NCI-H2196 treated with DMSO at 0.1 percent for 48 hours (cell line): ENCODE results near the gene PAEP.

Experiments
- DNase-seq: peaks from one replicate; lab custom pipeline; 2025; ENCODE audit not compliant: unreplicated experiment; lab: John Stamatoyannopoulos, UW

PAEP gene

GRCh38 chr9:135574331-135574730 lies 12.8 kb downstream of the PAEP start:
- no peak for DNase-seq

- DNase-seq: no peak
These were observed 13.4 kb downstream of the PAEP start for GRCh38 chr9:135574943-135575342.

DNA sequence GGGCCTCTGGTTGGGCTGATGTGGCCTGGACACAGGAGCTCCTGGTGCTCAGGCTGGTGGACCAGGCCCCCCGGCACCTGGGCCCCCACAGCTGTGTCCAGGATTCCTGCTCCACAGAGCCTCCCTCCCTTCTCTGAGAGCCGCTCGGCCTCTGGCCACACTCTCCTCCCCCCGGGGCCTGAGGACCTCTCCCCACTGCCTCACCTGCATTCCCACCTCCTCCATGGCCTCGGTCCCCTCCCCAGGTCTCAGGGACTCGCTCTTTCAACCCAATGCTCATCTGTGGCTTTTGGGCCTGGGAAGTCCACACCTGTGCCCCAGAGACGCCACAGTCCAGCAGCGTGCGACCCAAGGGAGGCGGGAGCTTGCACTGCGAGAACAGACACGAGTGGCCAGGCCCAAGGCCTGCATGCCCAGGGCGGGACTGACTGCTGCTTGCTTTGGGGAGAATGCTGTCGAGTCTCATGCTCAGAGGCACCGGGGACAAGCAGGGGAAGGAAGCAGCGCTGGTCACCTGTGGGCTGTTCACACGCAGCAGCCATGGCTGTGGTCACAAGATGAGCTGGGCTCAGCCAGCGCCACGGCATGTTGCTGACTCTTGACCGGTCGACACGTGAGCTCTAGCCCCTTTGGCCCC lies 14.6 kb downstream of the PAEP start:
- DNase-seq: no peak

DNA sequence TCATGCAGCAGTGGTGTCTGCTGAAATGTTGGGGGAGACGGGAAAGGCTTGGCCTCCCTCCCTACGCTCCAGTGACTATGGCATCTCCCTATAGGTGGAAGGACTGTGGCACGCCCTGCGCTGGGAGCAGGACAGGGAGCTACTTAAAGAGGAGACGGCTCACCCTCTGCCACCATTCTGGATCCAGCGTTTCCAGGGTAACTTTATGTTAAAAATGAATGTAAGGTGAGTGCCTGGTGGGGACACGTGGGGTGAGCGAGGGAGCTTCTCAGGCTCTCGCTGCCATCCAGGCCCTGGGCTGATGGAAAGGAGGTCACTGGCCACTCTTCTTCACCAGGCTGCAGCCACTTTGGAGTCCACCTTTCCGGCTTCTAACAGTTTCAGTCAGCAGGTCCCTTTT lies 15.7 kb downstream of the PAEP start:
- no peak for DNase-seq

- DNase-seq: no peak
These were observed 17.8 kb downstream of the PAEP start for GRCh38 chr9:135579356-135579755.

DNA sequence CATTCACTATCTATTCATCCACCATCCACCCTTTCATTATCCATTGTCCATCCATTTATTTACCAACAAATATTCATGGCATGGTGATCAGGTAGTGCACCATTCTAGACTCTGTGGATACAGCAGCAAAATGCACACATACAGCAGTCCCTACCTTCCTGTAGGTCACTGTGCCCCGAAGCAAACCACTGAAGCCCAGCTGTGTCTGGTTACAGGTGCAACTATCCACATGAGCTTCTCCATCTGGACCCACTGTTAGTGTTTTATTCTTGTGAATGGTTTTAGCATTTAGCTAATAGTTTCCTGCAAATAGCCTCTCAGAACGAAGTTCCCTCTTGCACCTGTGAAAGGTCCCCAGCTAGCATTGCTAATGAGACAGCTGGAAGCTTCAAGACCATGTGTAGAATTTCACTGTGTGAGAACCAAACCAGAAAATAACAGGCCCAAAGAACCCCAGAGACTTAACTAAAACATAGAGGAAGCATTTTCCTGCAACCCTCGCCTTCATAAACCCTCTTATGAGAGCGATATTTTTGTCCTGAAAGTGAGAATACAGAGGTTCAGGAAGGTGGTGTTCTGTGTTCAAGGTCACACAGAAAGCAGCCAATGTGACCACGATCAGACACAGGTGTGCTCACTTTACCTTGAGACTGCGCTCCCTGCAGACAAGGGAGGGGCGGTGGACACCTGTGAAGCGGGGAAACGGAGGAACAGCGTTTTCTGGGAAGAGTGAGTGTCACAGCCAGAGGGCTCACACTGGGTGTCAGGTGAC lies 18.5 kb downstream of the PAEP start:
- DNase-seq: no peak

GRCh38 chr9:135580664-135581380 lies 19.3 kb downstream of the PAEP start:
- DNase-seq: no peak

DNA sequence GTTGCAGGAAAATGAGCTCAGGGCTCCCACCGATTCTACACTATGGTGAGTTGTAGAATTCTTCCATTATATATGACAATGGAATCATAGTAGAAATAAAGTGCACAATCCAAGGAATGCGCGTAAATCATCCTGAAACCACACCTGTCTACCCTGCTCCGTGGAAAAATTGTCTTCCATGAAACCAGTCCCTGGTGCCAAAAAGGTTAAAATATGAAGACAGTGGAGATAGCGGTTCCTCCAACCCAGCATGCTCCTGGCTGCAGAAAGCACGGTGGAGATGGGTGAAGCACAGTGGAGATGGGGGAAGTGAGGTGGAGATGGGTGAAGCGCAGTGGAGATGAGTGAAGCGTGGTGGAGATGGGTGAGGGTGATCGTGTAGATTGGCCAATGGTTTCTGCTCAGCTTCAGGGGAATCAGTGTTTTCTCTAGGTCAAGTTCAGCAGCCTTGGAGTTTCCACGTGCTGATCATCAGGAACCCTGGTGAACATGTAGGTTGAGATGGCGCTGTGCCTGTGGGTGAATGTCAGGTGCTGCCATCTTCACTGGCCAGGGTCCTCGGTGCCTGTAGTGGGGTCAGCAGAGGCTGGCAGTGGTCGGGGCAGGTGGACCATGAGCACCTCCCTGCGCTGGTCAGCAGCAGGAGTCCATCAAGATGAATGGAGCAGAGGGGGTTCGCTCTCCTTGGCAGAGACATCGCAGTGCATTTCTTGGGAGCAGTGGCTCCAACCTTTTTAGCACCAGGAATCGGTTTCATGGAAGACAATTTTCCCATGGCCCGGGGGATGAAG lies 20.3 kb downstream of the PAEP start:
- DNase-seq: no peak

- DNase-seq: no peak
These were observed 21.0 kb downstream of the PAEP start for GRCh38 chr9:135582541-135582940.

DNA sequence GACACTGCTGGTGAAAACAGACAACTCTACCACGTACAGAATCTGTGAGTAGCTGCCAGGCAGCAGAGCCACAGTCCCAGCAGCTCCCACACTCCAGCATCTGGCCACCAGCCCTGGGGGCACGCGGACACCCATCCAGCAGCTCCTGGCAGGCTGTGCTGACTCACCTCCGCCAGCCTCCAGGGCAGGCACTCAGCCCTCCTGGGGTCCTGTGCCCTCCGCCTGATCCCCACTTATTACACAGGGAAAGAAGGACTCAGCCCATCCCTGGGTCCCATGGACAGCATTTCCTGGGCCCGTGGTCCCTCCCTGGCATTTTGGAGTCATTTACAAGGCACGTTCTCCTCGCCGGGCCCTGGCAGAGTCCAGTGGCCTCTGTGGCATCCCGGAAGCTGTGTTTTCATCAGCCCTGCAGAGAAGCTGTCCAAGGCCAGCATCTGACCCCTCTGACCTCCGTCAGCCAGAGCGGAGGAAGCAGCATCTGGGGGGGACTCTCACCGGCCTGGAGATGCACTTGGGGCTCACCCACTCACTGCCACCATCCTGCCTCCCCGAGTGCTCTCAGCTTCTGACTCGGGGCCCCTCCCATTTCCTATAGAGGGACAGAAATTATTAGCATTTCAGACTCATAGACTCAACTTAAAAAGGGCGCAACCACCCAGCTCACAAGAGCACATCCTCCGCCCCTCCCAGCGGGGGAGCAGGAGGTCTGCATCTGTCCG lies 21.6 kb downstream of the PAEP start:
- DNase-seq: no peak

GRCh38 chr9:135583688-135584011 lies 22.1 kb downstream of the PAEP start:
- DNase-seq: no peak

GRCh38 chr9:135584371-135584770 lies 22.8 kb downstream of the PAEP start:
- DNase-seq: no peak

- no peak for DNase-seq
These were observed 23.4 kb downstream of the PAEP start for GRCh38 chr9:135584934-135585333.

DNA sequence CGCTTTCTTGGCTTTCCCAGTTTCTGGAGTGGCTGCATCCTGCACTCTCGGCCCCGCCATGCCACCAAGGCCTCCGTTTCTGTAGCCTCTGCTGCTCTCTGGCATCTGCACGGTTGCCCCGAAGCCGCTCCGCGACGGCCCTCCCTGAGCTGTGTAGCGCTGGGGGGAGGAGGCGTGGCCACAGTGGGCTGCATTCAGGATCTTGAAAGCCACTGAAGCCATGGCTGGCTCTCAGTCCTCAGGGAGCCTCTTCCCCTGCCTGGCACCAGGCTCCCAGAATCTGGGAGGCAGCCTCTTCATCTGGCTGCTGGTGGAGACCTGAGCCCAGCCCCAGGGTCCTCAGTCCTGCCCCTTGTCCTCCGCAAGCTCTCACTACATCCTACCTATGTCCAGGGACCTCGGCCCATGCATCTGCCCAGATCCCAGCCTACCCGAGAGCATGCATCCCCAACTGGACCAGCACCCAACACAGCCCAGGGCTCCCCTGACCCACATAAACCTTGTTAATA lies 25.1 kb downstream of the PAEP start:
- no peak for DNase-seq

- no peak for DNase-seq
These were observed 26.1 kb downstream of the PAEP start for GRCh38 chr9:135587658-135588057.

DNA sequence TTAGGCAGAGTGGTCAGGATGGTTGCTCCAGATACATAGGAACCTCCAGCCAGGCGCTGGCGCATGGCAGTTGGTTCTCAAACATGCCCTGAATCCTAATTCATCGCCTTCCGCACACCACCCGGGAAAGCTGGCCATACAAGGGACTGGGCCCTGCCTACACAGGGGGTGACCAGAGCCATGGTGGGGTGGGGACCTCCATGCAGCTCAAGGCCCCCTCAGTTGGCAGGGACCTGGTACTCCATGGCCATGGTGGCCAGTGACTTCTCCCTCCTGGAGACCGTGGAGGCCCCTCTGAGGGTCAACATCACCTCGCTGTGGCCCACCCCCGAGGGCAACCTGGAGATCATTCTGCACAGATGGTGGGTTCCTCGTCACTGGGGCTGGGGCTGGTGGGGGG lies 26.8 kb downstream of the PAEP start:
- no peak for DNase-seq

GRCh38 chr9:135588886-135589595 lies 27.5 kb downstream of the PAEP start:
- no peak for DNase-seq

DNA sequence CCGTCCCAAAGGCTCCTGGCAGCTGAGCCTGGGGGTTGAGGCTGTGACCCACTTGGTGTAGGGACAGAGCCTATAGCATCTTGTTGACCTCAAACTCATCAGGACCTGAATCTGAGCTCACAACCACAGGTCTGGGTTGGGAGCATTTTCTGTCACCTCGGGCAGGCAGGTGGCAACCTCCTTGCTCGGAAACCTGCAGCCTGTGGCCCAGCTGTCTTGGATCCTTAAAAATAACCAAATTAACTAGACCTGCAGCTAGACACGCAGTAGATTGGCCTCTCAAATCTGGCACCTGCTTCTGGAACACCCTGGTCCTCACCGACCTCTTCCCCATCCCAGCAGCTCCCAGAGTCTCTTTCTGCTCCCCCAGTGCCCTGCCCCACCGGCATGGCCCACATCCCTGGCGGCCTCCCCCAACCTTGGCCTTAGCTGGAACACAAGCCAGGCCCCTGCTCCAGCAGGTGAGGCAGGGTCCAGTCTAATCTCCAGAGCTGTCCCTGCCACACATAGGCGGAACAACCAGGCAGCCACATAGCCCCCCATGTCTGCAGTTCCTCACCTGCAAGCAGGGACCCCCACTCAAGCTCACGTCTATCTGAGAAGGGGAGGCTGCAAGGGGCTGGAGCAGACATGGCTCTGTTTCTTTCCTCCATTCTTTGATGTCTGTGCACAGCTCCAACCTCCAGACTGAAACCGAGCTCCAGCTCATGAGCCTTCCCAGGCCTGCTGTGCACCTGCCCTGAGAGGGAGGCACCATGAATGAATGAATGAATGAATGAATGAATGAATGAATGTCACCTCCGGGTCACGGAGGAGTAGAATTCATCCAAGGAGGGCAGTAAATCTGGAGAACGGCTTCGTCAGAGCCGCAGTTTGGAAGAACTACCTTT lies 28.3 kb downstream of the PAEP start:
- DNase-seq: no peak

DNA sequence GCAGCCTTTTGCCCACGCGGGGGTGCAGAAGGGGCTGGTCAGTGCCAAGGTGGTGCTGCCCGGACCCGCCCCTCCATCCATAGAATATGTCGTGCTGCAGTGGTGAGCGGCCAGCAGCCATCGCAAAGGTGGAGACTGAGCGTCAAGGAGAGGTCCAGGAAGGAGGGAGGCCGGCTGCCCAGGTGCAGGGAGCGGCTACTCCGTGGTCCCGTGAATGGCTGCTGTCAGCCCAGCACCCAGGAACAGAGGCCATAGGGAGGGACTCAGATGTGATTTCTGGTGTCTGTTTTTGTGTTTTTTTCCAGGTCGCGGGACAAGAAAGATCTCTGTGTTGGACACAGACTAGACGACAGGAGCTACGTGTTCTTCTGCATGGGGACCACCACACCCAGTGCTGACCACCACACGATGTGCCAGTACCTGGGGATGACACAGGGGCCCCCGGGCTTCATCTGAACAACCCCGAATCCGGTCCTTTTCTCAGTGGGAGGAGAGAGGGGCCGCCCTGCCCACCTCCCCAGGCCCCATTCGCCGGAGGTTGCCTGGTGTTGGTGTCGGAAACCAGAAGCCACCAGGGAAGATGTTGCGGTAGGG lies 29.0 kb downstream of the PAEP start:
- DNase-seq: no peak
